ENCODE results near the gene TLCD1. TPM values are rescaled to one million over a fixed set of nuclear protein-coding genes. Genes with fewer than 3 reads are reported as not detected.

Gene TLCD1, protein sequence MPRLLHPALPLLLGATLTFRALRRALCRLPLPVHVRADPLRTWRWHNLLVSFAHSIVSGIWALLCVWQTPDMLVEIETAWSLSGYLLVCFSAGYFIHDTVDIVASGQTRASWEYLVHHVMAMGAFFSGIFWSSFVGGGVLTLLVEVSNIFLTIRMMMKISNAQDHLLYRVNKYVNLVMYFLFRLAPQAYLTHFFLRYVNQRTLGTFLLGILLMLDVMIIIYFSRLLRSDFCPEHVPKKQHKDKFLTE
- total RNA-seq (1 to 10 TPM in 5 of 7 donors, under 1 TPM in 1, not detected in 1; 0.97 to 2.6 (median 2.0) TPM), polyA plus RNA-seq (1 to 10 TPM; 2.3 to 3.5 (median 2.4) TPM)
- long read RNA-seq, donor 1, partial matches to known transcripts, result 0 of 1 reads
- long read RNA-seq, donor 1, other reads (novel, unspliced or antisense), result 0 of 1 reads
- long read RNA-seq, donor 2, partial matches to known transcripts, result 0 of 2 reads
- long read RNA-seq, donor 2, other reads (novel, unspliced or antisense), result 0 of 2 reads

DNA sequence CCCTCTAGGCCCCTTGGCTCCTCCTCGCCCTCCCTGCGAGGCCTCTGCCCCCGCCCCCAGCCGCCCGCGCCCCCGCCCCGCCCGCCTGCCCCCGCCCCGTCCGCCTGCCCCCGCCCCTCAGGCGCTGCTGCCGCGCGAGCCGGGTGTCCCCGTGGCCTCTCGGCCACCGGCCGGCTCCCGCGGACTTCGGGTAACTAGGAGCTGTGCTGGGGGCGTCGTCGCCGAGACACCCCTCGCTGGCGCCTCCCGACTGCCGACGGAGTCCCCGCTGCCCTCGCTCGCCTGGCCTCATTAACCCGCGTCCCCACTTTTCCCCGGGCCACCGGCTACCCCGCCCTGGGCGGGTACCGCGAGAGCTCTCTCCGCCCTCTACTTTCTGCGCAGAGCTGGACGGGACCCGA, at the start of gene TLCD1:
Gene TLCD1, minus strand, starts transcription at position 8 of the 401 bp plus-strand sequence. CDS start 136 bp downstream, outside the sequence.
- H3K27ac ChIP-seq, result peak within 1 kb of the TSS; percentile 51 to 99 (median 98)
- peak; percentile 93 for DNase-seq
- 0 to 2% (median 0%) methylated on average over 3 to 49 of the region's 49 CpGs for WGBS, 5 donors
- intact Hi-C loops (cut with DNase I; ENCODE audit: low total_unique reads), result loop anchor here (2.0 kb wide), 1 partner anchor 25 kb away; no protein-coding TSS in a partner anchor
- H3K9me3 ChIP-seq, result no peaks in the 10 kb centered on the region
- peaks cover 0 to 39% (median 36%) of the 10 kb centered on the region in 6 donors for H3K36me3 ChIP-seq
- TF ChIP-seq, protein P1, sequence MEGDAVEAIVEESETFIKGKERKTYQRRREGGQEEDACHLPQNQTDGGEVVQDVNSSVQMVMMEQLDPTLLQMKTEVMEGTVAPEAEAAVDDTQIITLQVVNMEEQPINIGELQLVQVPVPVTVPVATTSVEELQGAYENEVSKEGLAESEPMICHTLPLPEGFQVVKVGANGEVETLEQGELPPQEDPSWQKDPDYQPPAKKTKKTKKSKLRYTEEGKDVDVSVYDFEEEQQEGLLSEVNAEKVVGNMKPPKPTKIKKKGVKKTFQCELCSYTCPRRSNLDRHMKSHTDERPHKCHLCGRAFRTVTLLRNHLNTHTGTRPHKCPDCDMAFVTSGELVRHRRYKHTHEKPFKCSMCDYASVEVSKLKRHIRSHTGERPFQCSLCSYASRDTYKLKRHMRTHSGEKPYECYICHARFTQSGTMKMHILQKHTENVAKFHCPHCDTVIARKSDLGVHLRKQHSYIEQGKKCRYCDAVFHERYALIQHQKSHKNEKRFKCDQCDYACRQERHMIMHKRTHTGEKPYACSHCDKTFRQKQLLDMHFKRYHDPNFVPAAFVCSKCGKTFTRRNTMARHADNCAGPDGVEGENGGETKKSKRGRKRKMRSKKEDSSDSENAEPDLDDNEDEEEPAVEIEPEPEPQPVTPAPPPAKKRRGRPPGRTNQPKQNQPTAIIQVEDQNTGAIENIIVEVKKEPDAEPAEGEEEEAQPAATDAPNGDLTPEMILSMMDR (IDR thresholded peaks at IDR 0.05 in 8 of 11, conservative IDR thresholded peaks at IDR 0.05 in 3 of 11), result no peak
- TF ChIP-seq POLR2A (IDR thresholded peaks at IDR 0.05), result no peak
- no peak for TF ChIP-seq POLR2AphosphoS5 (IDR thresholded peaks at IDR 0.05)
- no peaks in the 10 kb centered on the region for H3K27me3 ChIP-seq (replicated peaks in 1 of 7)
- H3K4me1 ChIP-seq, result peaks cover 35 to 83% (median 74%) of the 10 kb centered on the region in 6 donors
- H3K4me3 ChIP-seq, result peak within 1 kb of the TSS; percentile 64 to 92 (median 74)

DNA sequence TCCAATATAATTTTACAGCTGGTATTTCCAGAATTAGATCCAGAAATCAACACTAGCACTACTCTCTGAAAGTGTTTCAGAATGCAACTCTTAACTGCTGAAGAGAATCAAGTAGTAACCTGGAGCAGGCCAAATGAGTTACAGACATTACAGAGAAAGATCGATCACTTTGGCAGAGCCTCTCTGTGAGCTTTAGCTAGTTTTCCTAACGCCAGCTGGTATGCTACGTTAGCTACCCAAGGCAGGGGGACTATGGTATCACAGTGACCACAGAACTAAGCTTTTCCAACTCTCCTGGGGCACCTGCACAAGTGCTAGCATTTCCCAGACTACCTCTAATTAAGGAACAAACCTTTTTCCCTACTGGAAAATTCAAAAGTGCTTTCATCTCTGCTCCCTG, 48.2 kb upstream of the TLCD1 start:
- intact Hi-C loops (cut with DNase I; ENCODE audit: low total_unique reads), result no loop called here
- Histone ChIP-seq H3K9me3 (no peaks in the 10 kb centered on the region), H3K36me3 (peaks cover 0 to 17% (median 0%) of the 10 kb centered on the region in 6 donors), H3K4me1 (peaks cover 3 to 23% (median 12%) of the 10 kb centered on the region in 6 donors), H3K27ac (no peak overlapping the region), H3K4me3 (no peak overlapping the region), H3K27me3 (replicated peaks in 1 of 7) (no peaks in the 10 kb centered on the region)
- TF ChIP-seq POLR2AphosphoS5 (IDR thresholded peaks at IDR 0.05) (no peak), POLR2A (IDR thresholded peaks at IDR 0.05) (no peak)
- TF ChIP-seq, protein P1 (IDR thresholded peaks at IDR 0.05 in 8 of 11, conservative IDR thresholded peaks at IDR 0.05 in 3 of 11), result no peak
- WGBS, 5 donors, result 87 to 97% (median 89%) methylated on average over 3 of the region's 3 CpGs
- no peak for DNase-seq

DNA sequence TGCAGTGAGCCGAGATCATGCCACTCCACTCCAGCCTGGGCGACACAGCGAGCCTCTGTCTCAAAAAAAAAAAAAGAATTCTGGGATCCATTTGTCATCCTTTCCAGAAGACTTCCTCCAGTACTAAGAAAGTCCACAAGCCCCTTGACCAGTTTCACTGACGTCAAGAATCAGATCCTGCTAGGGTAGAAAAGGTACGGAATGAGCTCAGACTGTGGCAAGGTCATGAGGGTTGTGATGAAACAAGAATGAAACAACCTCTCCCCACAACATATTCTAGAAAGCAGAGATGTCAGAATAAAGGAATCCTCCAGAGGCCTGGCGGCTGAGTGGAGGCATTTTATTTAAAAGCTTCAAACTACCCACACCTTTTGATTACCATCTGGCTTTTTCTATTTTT, 47.7 kb upstream of the TLCD1 start:
- H3K4me1 ChIP-seq, result peaks cover 3 to 20% (median 11%) of the 10 kb centered on the region in 6 donors
- H3K27ac ChIP-seq, result no peak overlapping the region
- H3K36me3 ChIP-seq, result peaks cover 0 to 12% (median 0%) of the 10 kb centered on the region in 6 donors
- 82 to 89% (median 89%) methylated on average over 6 of the region's 6 CpGs for WGBS, 5 donors
- DNase-seq, result no peak
- H3K9me3 ChIP-seq, result no peaks in the 10 kb centered on the region
- no peaks in the 10 kb centered on the region for H3K27me3 ChIP-seq (replicated peaks in 1 of 7)
- intact Hi-C loops (cut with DNase I; ENCODE audit: low total_unique reads), result no loop called here
- H3K4me3 ChIP-seq, result no peak overlapping the region
- no peak for TF ChIP-seq POLR2A (IDR thresholded peaks at IDR 0.05)
- TF ChIP-seq, protein P1 (IDR thresholded peaks at IDR 0.05 in 8 of 11, conservative IDR thresholded peaks at IDR 0.05 in 3 of 11), result no peak
- TF ChIP-seq POLR2AphosphoS5 (IDR thresholded peaks at IDR 0.05), result no peak

DNA sequence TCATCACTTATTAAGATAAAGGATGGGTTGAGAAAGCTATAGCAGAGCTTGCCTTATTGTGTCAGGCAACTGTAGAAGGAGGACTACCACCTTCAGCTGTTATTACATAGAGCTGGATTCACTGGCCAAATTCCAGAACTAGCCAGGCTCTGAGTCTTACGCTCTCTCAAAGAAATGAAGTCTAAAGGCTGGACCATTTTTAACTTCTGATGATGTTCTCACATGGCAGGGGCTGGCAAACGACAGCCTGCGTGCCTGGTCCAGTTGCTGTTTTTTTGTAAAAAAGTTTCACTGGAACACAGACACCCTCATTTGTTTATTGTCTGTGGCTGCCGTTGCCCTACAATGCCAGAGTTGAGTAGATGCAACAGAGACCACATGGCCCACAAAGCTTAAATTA, 39.0 kb upstream of the TLCD1 start:
- no peak for DNase-seq
- WGBS, 5 donors, result 80 to 93% (median 91%) methylated on average over 4 of the region's 4 CpGs
- peaks cover 0 to 70% (median 18%) of the 10 kb centered on the region in 6 donors for H3K36me3 ChIP-seq
- peaks cover 12 to 35% (median 27%) of the 10 kb centered on the region in 6 donors for H3K4me1 ChIP-seq
- TF ChIP-seq, protein P1 (IDR thresholded peaks at IDR 0.05 in 8 of 11, conservative IDR thresholded peaks at IDR 0.05 in 3 of 11), result no peak
- no peak for TF ChIP-seq POLR2AphosphoS5 (IDR thresholded peaks at IDR 0.05)
- intact Hi-C loops (cut with DNase I; ENCODE audit: low total_unique reads), result loop anchor here (10.0 kb wide), 2 partner anchors 50 to 150 kb away; no protein-coding TSS in a partner anchor
- no peaks in the 10 kb centered on the region for H3K27me3 ChIP-seq (replicated peaks in 1 of 7)
- H3K4me3 ChIP-seq, result no peak overlapping the region
- no peak overlapping the region for H3K27ac ChIP-seq
- H3K9me3 ChIP-seq, result no peaks in the 10 kb centered on the region

Data from spleen (tissue), 13 donors.